Activated naive CD4-positive, alpha-beta T cell treated with Interleukin-2 at 50 U/mL for 16 hours (primary cell): Measurements from ENCODE around the gene HARBI1.

Source experiments
- DNase-seq: peaks from one replicate; pipeline ENCODE4 v3.0.0-alpha.2; 2020

HARBI1 gene

GRCh38 chr11:46617134-46617971, at the start of gene HARBI1, which contains the start of gene ATG13:
Gene HARBI1 (minus strand): TSS chr11:46617227. CDS start chr11:46616237, 990 bp downstream.
Gene ATG13 (plus strand): TSS chr11:46617553. CDS start chr11:46644292, 26,739 bp downstream.
- peak; percentile 95 for DNase-seq

GRCh38 chr11:46666516-46666915, 49.5 kb upstream of the HARBI1 start:
- no peak for DNase-seq

GRCh38 chr11:46665356-46665755, 48.3 kb upstream of the HARBI1 start:
- DNase-seq = no peak

DNA sequence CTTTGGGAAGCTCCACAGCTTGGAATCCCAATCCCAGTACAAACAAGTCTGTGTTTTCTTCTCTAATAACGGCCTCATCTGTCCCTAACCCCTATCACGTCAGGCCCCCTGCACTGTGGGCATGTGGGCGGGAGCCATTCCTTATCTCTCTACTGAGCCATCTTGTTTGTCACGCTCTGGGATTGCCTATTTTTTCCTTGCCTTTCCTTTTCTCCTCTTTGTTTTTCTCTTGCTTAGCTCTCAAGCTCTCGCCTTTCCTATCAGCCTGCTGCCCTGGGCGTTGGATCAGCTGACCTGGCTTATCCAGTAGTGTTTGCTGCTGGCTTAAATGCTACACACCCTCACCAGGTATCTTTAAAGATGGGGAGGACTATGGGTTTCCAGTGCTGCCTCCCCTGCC, 47.6 kb upstream of the HARBI1 start:
- DNase-seq = no peak

GRCh38 chr11:46663277-46663940, 46.4 kb upstream of the HARBI1 start:
- no peak for DNase-seq

GRCh38 chr11:46662366-46662765, 45.3 kb upstream of the HARBI1 start:
- no peak for DNase-seq

- no peak for DNase-seq
Observed at GRCh38 chr11:46661836-46662235, 44.8 kb upstream of the HARBI1 start.

GRCh38 chr11:46659908-46660307, 42.9 kb upstream of the HARBI1 start:
- no peak for DNase-seq

DNA sequence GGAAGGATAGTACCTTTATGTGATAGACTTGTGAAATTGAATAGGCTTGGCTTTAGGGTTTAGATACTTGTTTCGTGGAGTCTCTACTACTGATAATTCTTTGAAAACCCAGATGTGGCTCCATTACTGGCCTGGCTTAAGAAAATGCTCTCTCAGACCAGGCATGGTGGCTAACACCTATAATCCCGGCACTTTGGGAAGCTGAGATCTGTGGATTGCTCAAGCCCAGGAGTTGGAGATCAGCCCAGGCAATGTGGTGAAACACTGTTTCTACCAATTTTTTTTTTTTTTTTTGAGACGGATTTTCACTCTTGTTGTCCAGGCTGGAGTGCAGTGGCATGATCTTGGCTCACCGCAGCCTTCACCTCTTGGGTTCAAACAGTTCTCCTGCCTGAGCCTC, 41.2 kb upstream of the HARBI1 start:
- no peak for DNase-seq

DNA sequence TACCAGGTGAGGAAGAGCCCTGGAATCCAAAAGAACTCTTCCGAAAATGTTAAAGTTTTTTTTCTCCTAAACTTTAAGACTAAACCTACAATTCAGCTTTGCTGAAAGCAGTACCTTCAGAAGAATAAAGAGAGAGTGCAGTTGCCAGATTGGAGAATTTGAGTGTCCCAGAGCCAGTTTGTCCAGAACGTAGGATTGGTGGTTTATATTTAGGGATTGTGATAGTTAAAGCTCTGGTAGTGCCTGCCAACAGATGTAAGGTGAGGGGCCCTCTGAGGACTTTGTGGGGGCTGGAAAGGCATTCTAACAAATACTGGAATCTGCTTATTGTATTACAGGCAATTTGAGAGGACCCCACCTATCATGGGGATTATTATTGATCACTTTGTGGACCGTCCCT, 40.2 kb upstream of the HARBI1 start:
- no peak for DNase-seq

DNA sequence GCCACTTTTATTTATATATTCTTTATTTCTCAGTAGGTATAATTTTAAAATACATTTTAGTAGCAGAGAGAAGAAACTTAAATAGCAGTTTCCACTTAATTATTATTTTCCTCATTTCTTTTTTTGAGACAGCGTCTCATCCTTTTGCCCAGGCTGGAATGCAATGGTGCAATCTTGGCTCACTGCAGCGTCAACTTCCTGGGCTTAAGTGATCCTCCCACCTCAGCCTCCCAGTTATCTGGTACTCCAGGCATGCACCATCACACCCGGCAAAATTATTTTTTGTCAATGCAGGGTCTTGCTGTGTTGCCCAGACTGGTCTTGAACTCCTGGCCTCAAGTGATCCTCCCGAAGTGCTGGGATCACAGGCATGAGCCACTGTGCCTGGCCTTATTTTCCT, 38.6 kb upstream of the HARBI1 start:
- no peak for DNase-seq

DNA sequence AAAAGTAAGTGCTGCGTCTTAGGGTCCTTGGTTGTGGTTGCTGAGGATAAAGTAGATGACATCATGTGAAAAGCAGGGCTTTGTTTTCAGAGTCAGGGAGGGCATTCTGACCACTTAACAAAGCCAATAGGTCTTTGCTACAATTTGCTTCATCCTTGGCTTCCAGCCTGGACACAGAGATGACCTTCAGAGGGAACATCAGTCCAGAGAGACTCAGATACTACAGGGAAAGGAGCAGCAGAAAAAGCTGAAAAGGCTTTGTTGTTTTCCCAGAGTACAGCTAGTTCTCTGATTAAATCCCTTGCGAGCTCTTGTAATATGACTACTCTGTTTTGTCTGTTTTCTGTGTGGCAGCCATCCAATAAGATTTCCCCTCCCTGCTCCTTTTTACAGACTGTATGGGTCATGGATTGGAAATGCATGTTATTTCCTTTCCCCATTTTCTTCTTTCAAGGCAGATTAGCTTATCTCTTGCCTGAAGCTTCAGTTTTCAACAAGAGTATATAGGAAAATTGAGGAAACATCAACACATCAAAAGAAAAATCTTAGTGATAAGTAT, 32.2 kb upstream of the HARBI1 start:
- no peak for DNase-seq

- DNase-seq = no peak
Observed at GRCh38 chr11:46643986-46644385, 27.0 kb upstream of the HARBI1 start.

DNA sequence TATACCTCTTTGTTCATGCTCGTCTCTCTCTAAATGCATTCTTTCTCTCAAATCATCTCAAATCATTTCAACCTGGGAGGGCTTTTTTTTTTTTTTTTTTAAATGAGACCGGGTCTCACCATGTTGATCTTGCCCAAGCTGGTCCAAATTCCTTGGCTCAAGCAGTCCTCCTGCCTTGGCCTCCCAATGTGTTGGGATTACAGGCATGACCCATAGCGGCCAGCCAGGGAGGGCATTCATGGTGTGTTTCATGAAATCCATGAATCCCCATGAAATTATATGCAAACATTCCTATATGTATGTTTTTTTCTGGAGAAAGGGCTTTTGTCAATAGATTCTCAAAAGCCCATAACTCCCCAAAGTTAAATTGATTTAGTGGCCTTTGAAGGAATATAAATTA, 26.5 kb upstream of the HARBI1 start:
- DNase-seq = no peak

DNA sequence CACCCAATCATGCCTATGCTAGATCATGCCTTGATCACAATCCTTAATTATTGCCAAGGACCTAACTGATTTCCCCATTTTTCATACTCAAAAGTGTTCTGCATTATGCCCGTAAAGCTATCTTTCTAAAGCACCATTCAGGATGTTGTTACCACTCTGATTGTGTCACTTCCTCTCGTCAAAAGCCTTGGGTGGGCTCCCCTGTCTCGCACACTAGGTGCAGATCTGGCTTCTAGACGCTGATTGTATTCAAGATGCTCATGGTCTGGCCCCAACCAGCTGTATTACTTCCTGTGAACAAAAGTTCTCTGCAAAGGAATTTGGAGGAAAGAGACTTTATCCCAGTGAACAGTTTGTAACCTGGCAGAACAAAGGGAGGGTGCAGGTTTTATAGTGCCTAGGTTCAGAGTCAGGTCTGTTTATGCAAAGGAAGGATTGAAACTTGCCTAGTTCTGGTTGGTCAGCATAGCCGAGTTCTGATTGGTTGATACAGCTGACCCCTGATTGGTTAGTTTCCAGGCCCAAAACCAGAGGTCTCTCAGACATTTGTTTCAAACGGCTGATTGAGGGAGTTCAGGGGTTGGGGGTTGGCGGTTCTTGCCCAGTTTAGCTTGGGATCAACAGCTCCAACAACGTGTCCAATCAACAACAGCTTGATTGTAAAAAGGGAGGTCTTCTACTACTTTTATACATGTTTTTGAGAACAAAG, 25.8 kb upstream of the HARBI1 start:
- DNase-seq = no peak

DNA sequence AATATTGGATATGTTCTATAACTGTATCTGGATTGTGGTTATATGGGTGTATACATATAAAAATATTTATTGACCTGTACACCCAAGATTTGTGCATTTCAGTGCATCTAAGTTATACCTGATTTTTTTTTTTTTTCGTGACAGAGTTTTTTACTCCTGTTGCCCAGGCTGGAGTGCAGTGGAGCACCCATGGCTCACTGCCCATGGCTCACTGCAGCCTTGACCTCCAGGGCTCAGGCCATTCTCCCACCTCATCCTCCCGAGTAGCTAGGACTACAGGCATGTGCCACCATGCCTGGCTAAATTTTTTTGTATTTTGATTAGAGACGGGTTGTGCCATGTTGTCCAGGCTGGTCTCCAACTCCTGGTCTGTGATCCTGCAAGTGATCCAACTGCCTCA, 24.6 kb upstream of the HARBI1 start:
- DNase-seq = no peak

GRCh38 chr11:46640036-46640788, 23.2 kb upstream of the HARBI1 start:
- DNase-seq = no peak

DNA sequence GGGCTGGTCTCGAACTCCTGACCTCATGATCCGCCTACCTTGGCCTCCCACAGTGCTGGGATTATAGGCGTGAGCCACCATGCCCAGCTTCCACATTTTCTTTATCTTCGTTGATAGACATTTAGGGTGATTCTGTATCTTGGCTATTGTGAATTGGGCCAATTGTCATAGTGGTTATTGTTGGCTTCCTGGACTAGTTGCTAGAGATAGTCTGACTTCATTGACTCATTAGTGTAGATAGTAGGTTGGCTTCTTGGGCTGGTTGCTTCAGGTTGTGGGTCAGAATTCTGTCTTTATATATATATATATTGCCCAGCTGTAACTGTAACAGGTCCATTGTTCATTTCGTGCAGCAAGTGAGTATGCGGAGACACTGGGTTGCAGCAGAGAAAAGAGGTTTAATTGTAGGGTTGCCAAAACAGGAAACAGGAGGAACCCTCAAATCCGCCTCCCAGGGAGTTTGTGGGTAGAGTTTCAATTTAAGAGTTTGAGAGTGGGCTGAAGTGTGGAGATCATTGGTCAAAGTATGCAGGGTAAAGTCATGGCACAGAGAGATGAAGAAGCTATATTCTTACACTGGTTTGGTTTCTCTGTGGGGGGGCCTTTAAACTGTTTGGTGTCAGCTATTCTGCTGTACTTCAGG, 22.3 kb upstream of the HARBI1 start:
- DNase-seq = no peak

GRCh38 chr11:46637546-46637945, 20.5 kb upstream of the HARBI1 start:
- no peak for DNase-seq

- DNase-seq = no peak
Observed at GRCh38 chr11:46635557-46636139, 18.6 kb upstream of the HARBI1 start.
